GM18499 (cell line): ENCODE measurements around the gene DHCR24.
"Not testable (repeated sequence)": the region's sequence is repeated elsewhere in the genome, so short reads cannot be mapped to it uniquely, and the experiment has no call there.

Experiments
- ATAC-seq: cut with Tn5 transposase; IDR thresholded peaks from one replicate; pipeline ENCODE4 v1.9.1; 2021; ENCODE audit warnings: moderate number of reproducible peaks; ENCODE audit not compliant: insufficient read depth, unreplicated experiment

The DHCR24 gene

GRCh38 chr1:54889132-54889725 is 2.2 kb upstream of the DHCR24 start:
- ATAC-seq: no peak

GRCh38 chr1:54888080-54888733 is 1.2 kb upstream of the DHCR24 start:
- ATAC-seq: no peak

- ATAC-seq: no peak
Measured at GRCh38 chr1:54887665-54888071, 673 bp upstream of the DHCR24 start.

DNA sequence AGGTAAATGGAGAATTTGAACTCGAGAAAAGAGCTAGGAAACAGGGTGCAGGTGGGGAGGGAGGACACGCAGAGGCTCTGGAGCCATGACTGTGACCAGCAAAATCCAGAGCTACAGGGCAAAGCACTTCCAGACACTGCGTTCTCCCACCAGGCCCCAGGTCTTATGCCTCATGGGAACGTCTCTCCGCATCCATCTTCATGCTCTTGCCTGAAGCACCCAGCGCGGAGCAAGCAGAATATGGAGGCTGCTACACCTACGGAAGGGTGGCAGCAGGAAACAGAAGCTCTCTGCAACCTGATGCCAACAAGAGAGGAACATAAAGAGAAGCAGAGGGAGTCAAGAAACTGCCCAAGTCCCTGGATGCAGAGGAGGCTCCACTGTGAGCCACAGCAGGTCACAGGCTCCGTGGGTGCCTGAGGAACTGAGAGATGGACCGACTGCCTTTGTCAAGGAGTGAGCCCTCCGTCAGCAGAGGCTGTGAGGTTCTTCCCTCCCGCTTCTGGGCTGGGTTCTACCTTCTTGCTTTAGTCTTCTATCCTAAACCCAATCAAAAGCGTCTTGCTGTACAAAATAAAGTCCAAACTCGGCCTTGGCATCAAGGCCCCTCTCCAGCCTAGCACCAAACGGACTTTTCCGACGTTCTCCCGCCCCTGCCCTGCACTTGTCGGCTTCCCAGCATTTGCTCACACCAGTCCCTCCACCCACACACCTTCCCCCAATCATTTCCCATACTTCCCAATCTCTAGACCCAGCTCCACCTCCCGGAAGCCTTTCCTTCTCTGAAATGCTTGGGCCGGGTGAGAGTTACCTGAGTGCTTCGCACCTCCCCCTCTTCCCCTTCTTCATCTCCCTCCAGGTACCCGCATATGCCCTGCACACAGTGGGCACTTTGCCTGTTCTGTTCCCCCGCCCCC is 930 bp downstream of the DHCR24 start:
- no peak for ATAC-seq

DNA sequence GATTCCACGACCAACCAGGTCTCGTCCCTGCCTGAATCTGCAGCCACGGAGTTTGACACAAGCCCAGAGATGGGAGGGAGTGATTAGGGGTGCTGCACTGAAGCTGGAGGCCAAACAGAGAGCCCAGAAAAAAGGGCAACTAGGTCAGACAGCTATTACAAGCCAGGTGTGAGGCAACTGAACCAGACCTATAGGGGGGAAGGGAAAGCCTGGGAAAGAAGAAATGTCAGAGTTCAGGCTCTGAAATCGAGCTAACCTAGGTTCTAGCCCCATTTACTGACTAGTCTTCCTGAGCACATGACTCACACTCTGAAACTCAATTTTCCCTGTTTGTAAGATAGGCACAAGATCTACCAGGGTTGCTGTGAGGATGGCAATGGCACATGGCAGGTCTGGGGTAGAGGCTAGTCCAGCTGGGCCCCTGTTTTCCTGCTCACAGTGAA is 1.7 kb downstream of the DHCR24 start:
- no peak for ATAC-seq

DNA sequence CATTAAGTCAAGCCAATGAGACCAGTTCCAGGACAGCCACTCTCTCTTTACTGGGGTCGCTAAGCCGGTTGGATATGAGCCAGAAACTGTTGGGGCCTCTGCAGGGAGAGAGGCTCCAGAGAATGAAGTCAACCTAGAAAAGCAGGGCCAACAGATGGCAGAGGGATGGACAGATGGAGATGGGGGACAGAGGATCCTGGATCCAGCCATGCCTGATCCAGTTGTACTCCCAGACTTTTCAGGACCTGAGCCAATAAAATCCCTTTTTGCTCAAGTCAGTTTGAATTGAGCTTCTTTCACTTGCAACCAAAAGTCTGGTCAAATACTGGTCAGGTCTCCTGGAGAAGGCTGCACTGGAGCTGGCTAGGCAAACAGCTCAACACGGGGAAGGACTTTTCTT is 2.2 kb downstream of the DHCR24 start:
- ATAC-seq: no peak

- ATAC-seq: no peak
Measured at GRCh38 chr1:54884135-54884586, 2.8 kb downstream of the DHCR24 start.

DNA sequence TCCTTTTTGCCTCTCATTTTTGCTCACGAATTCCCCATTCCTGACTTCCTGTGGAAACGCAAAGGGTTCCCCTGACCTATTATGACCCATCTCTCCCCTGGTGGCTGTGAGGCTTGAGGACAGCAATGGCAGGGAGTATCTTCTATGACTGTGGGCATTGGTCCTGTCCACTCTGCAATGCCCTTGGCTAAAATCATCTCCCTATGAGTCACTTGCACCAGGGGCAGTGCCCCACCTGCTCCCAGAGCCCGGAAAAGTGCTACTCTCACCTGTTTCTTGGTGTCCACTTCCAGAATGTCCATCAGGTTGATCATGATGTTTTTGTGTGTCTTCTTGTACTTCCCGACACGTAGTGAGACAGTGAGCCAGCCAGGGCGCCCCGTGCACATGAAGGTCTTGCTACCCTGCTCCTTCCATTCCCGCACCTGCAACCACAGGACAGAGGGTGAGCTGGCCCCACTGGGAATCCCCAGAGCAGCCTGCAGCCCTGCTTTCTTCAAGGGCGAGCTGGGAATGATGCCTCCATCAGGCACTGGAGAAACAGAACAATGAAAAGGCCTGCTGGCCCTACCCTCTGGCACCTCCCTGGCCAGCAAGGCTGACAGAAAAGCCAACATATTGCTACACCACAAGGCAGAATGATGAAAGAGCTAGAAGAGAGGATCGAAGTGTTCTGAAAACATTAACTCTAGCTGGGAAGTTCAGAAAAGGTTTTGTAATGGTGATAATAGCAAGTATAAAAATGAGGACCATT is 3.5 kb downstream of the DHCR24 start:
- ATAC-seq: no peak

DNA sequence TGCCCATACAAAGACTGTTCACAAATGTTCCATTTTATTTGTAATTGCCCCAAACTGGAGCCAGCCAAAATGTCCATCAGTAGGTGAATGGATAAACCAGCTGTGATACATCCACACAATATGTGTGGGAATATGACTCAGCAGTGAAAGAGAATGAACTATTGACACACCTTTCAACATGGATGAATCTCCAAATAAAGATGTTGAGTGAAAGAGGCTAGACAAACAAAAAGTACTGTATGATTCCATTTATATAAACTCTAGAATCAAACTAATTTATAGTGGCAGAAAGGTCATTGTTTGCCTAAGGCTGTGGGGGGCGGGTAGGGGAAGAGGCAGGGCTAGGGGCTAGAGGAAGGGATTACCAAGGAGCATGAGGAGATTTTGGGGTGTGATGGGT is 4.5 kb downstream of the DHCR24 start:
- ATAC-seq: no peak

- not testable (repeated sequence) for ATAC-seq
Measured at GRCh38 chr1:54881604-54882003, 5.4 kb downstream of the DHCR24 start.

GRCh38 chr1:54879872-54880271 is 7.1 kb downstream of the DHCR24 start:
- ATAC-seq: no peak

- no peak for ATAC-seq
Measured at GRCh38 chr1:54876814-54877213, 10.2 kb downstream of the DHCR24 start.

- no peak for ATAC-seq
Measured at GRCh38 chr1:54875000-54875399, 12.0 kb downstream of the DHCR24 start.

- ATAC-seq: no peak
Measured at GRCh38 chr1:54874079-54874830, 12.7 kb downstream of the DHCR24 start.

GRCh38 chr1:54872036-54872331 is 15.0 kb downstream of the DHCR24 start:
- no peak for ATAC-seq

GRCh38 chr1:54871275-54872035 is 15.5 kb downstream of the DHCR24 start:
- ATAC-seq: no peak

GRCh38 chr1:54870869-54871268 is 16.1 kb downstream of the DHCR24 start:
- ATAC-seq: no peak

DNA sequence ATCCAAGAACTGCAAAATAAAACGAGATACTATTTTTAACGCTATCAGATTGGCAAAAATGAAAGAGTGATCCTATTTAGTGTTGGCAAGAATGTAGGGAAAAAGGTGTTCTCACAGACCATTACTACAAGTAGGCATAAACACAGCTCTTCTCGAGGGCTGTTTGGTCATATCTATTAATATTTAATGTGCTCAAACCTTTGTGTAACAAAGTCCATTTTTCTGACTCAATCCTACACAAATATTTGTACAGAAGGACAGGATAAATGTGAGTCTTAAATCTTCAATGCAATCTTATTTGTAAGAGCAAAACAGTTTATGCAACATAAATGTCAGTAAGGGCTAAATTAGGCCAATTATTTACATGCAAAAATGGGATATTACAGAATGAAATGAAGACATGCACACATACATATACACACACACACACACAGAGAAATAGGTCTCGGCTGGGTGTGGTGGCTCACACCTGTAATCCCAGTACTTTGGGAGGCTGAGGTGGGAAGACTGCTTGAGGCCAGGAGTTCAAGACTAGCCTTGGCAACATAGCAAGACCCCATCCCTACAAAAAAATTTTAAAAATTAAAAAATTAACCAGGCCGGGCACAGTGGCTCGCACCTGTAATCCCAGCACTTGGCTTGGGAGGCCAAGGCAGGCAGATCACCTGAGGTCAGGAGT is 17.7 kb downstream of the DHCR24 start:
- ATAC-seq: no peak

- no peak for ATAC-seq
Measured at GRCh38 chr1:54867717-54868057, 19.3 kb downstream of the DHCR24 start.
